Measurements from ENCODE around the gene SDC1.

DNA sequence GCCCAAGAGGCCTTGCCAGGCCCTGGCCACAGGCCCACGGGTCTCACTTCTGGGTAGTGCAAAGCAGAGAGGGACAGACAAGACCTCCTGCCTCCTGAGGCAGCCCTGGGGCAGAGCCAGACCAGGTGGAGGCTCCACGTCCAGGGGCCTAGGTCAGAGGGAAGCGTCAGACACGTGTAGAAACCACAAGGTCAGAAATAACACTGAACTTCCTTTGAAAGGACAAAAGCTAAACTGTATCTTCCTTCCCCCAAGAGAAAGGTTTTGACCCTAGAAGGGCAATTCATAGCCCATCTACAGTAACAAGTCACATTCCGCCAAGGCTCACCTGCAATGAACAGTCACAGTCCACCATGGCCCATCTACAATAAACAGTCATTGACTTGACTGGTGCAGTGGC, 17.9 kb downstream of the SDC1 start:
- no peak for TF ChIP-seq POLR2AphosphoS5 (IDR thresholded peaks at IDR 0.05; ENCODE audit: insufficient read depth in 1 of 2, low read depth in 1 of 2)
- no peak for TF ChIP-seq POLR2A (IDR thresholded peaks at IDR 0.05)
- TF ChIP-seq, protein P1, sequence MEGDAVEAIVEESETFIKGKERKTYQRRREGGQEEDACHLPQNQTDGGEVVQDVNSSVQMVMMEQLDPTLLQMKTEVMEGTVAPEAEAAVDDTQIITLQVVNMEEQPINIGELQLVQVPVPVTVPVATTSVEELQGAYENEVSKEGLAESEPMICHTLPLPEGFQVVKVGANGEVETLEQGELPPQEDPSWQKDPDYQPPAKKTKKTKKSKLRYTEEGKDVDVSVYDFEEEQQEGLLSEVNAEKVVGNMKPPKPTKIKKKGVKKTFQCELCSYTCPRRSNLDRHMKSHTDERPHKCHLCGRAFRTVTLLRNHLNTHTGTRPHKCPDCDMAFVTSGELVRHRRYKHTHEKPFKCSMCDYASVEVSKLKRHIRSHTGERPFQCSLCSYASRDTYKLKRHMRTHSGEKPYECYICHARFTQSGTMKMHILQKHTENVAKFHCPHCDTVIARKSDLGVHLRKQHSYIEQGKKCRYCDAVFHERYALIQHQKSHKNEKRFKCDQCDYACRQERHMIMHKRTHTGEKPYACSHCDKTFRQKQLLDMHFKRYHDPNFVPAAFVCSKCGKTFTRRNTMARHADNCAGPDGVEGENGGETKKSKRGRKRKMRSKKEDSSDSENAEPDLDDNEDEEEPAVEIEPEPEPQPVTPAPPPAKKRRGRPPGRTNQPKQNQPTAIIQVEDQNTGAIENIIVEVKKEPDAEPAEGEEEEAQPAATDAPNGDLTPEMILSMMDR (IDR thresholded peaks at IDR 0.05): no peak

Data from vagina (tissue), 2 donors.